HUES48 (cell line): Measurements from ENCODE around the gene PDK3.

Experiments used
- H3K27ac ChIP-seq: one replicate; pipeline ENCODE4 v1.7.0; 2013; ENCODE audit warnings: low read depth, low read length, inconsistent platforms
- H3K27me3 ChIP-seq: 2 replicates; pipeline ENCODE4 v1.6.1; 2013; ENCODE audit warnings: mild to moderate bottlenecking, low read length; ENCODE audit not compliant: control insufficient read depth, insufficient read depth
- H3K36me3 ChIP-seq: 2 replicates; pipeline ENCODE4 v1.6.1; 2013; ENCODE audit warnings: low read length; ENCODE audit not compliant: control insufficient read depth, insufficient read depth
- H3K4me1 ChIP-seq: 2 replicates; pipeline ENCODE4 v1.6.1; 2013; ENCODE audit warnings: mild to moderate bottlenecking, low read length; ENCODE audit not compliant: control insufficient read depth, insufficient read depth
- H3K4me3 ChIP-seq: 2 replicates; pipeline ENCODE4 v1.5.1; 2013; ENCODE audit warnings: mild to moderate bottlenecking, low read depth, low read length
- H3K9ac ChIP-seq: 2 replicates; pipeline ENCODE4 v1.6.1; 2013; ENCODE audit warnings: mild to moderate bottlenecking, low read depth, low read length, moderate library complexity
- H3K9me3 ChIP-seq: 2 replicates; pipeline ENCODE4 v1.6.1; 2013; ENCODE audit warnings: low read length; ENCODE audit not compliant: control insufficient read depth, insufficient read depth

PDK3 gene

DNA sequence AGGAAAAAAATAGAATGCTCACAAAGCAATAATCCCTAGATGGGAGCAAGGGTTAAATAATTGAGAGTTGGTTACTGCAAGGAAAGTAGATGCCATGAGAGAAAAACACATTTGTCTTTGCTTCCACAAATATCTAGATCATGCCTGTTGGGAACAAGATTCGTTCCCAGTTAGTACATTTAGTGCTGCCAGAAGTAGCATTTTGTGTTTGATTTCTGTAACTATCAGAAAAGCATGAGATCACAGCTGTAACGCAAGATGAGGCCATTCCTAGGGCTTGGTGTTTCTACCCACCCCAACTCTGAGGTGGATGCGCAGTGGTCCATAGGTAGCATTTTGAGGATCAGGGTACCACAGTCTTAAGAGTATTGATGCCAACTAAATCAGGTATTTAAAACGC is 20.4 kb upstream of the PDK3 start:
- Histone ChIP-seq H3K27me3 (no peaks in the 10 kb centered on the region; the same call in 1 of the 2 replicates), H3K4me1 (no peaks in the 10 kb centered on the region), H3K36me3 (no peaks in the 10 kb centered on the region), H3K9me3 (no peaks in the 10 kb centered on the region), H3K9ac (no peak overlapping the region), H3K4me3 (no peak overlapping the region), H3K27ac (no peak overlapping the region)

DNA sequence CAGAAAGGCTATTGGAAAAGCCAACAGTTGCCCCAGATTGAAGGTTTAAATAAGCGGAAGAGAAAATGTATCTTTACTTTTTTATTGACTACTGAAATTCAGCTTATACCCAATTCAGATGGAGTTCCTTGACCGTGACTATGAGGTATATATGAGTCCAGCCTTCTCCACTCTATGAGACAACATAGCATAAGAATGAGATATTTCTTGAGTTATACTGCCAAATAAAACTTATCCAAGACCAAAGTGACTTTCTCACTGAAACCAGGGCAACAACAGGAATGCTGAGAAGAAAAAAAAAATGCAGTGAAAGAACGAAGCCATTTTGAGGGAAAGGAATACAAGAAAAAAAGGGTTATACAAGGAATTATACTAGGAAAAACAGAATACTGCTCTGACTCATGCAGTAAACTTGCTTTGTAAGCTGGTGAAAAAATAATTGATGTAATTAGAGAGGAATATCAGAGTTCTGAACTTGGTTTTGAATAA is 16.3 kb upstream of the PDK3 start:
- H3K36me3 ChIP-seq = no peaks in the 10 kb centered on the region
- H3K4me3 ChIP-seq = no peak overlapping the region
- no peaks in the 10 kb centered on the region for H3K4me1 ChIP-seq
- H3K9ac ChIP-seq = no peak overlapping the region
- no peaks in the 10 kb centered on the region; the same call in 1 of the 2 replicates for H3K27me3 ChIP-seq
- no peaks in the 10 kb centered on the region for H3K9me3 ChIP-seq
- no peak overlapping the region for H3K27ac ChIP-seq

DNA sequence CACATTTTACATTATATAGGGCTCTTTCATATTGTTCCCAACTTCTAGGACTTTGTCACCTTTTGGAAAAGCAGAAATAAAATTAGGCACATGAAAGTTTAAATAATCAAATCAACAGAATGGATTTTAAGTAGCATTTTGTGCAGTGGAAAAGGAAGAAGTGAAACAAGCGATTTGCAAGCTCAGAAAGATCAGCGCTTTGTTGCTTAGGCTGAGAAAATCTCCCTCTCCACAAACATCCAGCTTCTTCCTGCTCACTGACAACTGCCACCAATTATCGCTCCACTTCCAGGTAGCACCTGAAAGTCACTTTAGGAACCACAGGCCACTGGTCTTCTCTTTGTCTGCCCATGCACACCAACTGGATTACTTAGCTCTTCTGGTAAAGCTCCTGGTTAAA is 2.0 kb upstream of the PDK3 start:
- peaks cover 14% of the 10 kb centered on the region for H3K4me1 ChIP-seq
- no peaks in the 10 kb centered on the region for H3K9me3 ChIP-seq
- no peak overlapping the region for H3K4me3 ChIP-seq
- H3K9ac ChIP-seq = no peak overlapping the region
- no peak overlapping the region for H3K27ac ChIP-seq
- H3K36me3 ChIP-seq = 0 out of 2 replicates have a peak, but pooled peaks cover 4% of the 10 kb centered on the region
- H3K27me3 ChIP-seq = no peaks in the 10 kb centered on the region; the same call in 1 of the 2 replicates

DNA sequence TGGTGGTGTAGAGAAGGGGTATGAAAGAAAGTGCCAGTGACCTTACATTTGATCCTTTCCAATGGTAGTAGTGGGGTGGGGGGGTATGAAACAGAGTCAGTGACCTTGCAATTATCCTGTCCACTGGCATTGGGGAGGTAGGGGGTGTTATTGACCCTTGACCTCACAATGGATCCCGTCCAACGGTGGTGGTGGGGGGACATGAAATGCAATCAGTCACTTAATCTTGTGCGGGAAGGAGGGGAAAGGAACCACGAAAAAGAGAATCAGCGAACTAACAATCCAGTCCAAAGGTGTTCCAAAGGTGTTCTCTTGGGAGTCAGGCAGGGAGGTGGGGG is 619 bp upstream of the PDK3 start:
- H3K9me3 ChIP-seq = no peaks in the 10 kb centered on the region
- peak overlapping the region; percentile 76 for H3K9ac ChIP-seq
- H3K36me3 ChIP-seq = 0 out of 2 replicates have a peak, but pooled peaks cover 4% of the 10 kb centered on the region
- no peaks in the 10 kb centered on the region; the same call in 1 of the 2 replicates for H3K27me3 ChIP-seq
- peak overlapping the region; percentile 76 for H3K27ac ChIP-seq
- H3K4me1 ChIP-seq = peaks cover 19% of the 10 kb centered on the region
- peak overlapping the region; percentile 96 for H3K4me3 ChIP-seq

DNA sequence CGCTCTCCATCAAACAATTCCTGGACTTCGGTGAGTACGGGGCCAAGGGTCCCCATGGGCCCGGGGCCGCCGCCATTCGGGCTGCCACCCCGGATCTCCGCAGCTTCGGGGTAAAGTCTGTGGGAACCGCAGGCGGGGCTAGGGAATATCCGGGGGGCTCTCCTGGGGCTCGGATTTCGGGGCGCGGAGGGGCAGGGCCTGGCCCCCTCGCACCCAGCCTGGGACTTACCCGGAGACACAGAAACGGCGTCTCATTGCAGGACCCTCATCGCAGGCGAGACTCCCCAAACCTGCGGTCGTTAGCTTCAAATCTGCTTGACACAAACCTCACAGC is 413 bp downstream of the PDK3 start:
- peaks cover 19% of the 10 kb centered on the region for H3K4me1 ChIP-seq
- peak overlapping the region; percentile 85 for H3K9ac ChIP-seq
- peak overlapping the region; percentile 96 for H3K4me3 ChIP-seq
- H3K9me3 ChIP-seq = no peaks in the 10 kb centered on the region
- H3K27ac ChIP-seq = peak overlapping the region; percentile 67
- H3K27me3 ChIP-seq = no peaks in the 10 kb centered on the region; the same call in 1 of the 2 replicates
- H3K36me3 ChIP-seq = 0 out of 2 replicates have a peak, but pooled peaks cover 4% of the 10 kb centered on the region

DNA sequence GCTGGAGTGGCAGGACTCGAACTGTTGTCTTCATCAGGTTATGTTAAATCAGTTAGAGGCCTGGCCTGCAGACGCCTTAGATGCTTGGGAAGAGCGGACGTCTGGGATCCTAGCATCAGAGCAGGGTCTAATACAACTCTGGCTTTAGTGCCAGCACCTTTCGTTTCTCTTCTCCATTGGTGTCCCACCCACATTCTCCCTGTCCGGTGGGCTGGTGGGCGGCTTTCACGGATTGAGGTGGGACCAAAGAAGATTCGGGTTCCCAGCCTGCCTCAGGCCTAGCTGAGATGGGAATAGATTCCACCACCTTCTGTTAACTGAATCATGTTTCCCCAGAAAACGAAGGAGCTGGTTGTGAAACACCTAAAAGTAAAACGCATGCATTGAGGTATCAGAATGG is 939 bp downstream of the PDK3 start:
- H3K9me3 ChIP-seq = no peaks in the 10 kb centered on the region
- H3K4me1 ChIP-seq = peaks cover 19% of the 10 kb centered on the region
- H3K27ac ChIP-seq = no peak overlapping the region
- H3K4me3 ChIP-seq = peak overlapping the region; percentile 96
- 0 out of 2 replicates have a peak, but pooled peaks cover 4% of the 10 kb centered on the region for H3K36me3 ChIP-seq
- no peak overlapping the region for H3K9ac ChIP-seq
- H3K27me3 ChIP-seq = no peaks in the 10 kb centered on the region; the same call in 1 of the 2 replicates

DNA sequence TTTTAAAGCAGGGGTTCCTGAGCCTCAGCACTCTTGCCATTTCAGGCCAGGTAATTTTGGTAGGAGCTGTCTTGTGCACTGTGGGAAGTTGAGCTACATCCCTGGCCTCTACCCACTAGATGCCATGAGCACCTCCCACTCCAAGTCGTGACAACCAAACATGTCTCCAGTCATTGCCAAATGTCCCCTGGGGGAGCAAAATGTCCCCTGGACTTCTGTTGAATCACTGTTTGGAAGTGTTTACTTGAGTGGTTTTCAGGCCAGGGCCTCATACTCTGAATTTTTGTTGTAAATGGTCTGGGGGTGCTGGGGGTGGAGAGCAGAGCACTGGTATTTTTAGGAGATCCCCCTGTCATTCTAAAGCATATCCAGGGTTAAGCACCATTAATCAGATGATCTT is 3.2 kb downstream of the PDK3 start:
- Histone ChIP-seq H3K4me1 (peaks cover 30% of the 10 kb centered on the region), H3K27ac (no peak overlapping the region), H3K4me3 (no peak overlapping the region), H3K36me3 (0 out of 2 replicates have a peak, but pooled peaks cover 4% of the 10 kb centered on the region), H3K9ac (no peak overlapping the region), H3K9me3 (no peaks in the 10 kb centered on the region), H3K27me3 (no peaks in the 10 kb centered on the region; the same call in 1 of the 2 replicates)

DNA sequence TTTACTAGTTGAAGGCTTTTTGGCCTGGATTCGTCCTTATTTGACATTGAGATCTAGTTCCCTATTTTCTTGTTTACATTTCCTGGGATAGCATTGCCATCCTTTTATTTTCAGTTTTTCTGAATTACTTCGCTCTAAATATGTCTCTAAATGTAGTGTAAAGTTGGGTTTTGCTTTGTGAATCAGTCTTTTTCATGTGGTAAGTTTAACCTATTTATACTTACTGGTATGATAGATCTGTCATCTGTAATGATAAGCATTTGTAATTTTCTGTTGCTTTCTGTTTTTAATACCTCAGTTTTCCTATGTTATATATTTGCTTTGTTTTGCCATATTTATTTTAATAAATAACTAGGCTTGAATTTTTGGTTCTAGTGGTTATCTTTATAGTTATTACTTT is 6.7 kb downstream of the PDK3 start:
- Histone ChIP-seq H3K36me3 (0 out of 2 replicates have a peak, but pooled peaks cover 4% of the 10 kb centered on the region), H3K4me3 (no peak overlapping the region), H3K4me1 (peaks cover 26% of the 10 kb centered on the region), H3K9me3 (no peaks in the 10 kb centered on the region), H3K27me3 (no peaks in the 10 kb centered on the region), H3K9ac (no peak overlapping the region), H3K27ac (no peak overlapping the region)

DNA sequence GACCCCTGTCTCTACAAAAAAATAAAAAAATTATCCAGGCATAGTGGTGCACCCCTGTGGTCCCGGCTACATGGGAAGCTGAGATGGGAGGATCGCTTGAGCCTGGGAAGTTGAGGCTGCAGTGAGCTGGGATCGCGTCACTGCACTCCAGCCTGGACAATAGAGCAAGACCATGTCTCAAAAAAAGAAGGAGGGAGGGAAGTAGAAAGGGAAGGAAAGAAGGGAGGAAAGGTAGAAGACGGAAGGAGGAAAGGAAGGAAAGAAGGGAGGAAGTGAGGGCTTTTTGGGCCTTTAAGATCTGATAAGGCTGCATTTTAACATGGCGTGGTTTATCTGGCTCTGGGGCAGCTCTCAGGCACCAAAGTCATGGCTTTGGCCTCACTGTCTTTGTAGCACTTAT is 10.4 kb downstream of the PDK3 start:
- no peaks in the 10 kb centered on the region for H3K9me3 ChIP-seq

DNA sequence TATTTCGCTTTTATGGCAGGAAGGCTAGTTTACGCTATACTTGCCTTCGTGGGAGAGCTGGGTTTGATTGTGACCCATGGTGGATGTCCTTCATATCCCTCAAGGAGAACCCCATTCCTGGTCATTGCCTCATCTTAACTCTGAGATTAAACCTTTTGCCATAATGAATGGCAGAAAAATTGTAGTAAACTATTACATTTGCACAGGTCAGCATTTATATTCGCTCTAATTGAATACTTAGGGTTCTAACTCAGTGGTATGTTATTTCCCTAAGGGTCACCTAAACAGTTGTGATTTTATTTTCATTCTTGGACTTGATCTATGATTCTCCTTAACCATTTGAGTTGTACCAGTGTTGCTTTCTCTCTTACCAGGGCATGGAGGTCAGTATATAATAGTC is 13.4 kb downstream of the PDK3 start:
- H3K9me3 ChIP-seq = no peaks in the 10 kb centered on the region
- no peak overlapping the region for H3K4me3 ChIP-seq
- H3K27ac ChIP-seq = no peak overlapping the region

More for the DNA sequence above, 10.4 kb downstream of the PDK3 start:
- peaks cover 33% of the 10 kb centered on the region for H3K4me1 ChIP-seq
- no peak overlapping the region for H3K9ac ChIP-seq
- no peaks in the 10 kb centered on the region for H3K36me3 ChIP-seq
- no peaks in the 10 kb centered on the region for H3K27me3 ChIP-seq
- H3K4me3 ChIP-seq = no peak overlapping the region
- no peak overlapping the region for H3K27ac ChIP-seq

DNA sequence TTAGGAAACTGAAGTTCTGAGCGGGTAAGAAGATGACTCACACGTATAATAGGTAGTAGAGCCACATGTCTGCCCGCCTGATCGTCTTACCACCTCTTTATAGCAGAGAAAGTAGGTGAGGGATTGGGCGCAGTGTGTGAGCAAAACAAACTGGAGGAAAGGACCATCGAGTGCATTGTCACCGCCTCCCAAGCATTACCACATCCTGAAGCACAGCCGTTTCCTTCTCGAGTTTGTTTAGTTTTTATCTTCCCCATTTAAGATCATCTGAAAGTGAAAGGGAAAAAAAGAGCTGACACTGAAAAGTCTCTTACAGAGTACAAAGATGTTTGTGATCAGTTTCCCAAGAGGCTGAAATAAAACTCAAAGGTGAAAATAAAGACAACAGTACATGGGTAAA is 14.8 kb downstream of the PDK3 start:
- H3K4me3 ChIP-seq = no peak overlapping the region
- peaks cover 18% of the 10 kb centered on the region for H3K4me1 ChIP-seq
- no peaks in the 10 kb centered on the region for H3K36me3 ChIP-seq
- H3K27me3 ChIP-seq = no peaks in the 10 kb centered on the region; the same call in 1 of the 2 replicates
- no peak overlapping the region for H3K27ac ChIP-seq
- no peaks in the 10 kb centered on the region for H3K9me3 ChIP-seq
- no peak overlapping the region for H3K9ac ChIP-seq

More for the DNA sequence above, 13.4 kb downstream of the PDK3 start:
- Histone ChIP-seq H3K27me3 (no peaks in the 10 kb centered on the region; the same call in 1 of the 2 replicates), H3K4me1 (peaks cover 21% of the 10 kb centered on the region), H3K36me3 (no peaks in the 10 kb centered on the region), H3K9ac (no peak overlapping the region)
